ENCODE measurements around the gene CATSPERD. TPM values are rescaled to one million over a fixed set of nuclear protein-coding genes. Genes with fewer than 3 reads are reported as not detected.

CATSPERD gene
- total and polyA plus RNA-seq, 2 donors = 0.05 TPM

- 96% methylated on average over 7 of the region's 7 CpGs for WGBS
- no peak overlapping the region for H3K4me3 ChIP-seq (ENCODE audit: low read length in 2 of 2)
Measured at GRCh38 chr19:5795382-5795919, 75.0 kb downstream of the CATSPERD start.

GRCh38 chr19:5798244-5798643, 77.8 kb downstream of the CATSPERD start:
- no peaks in the 10 kb centered on the region for H3K36me3 ChIP-seq (ENCODE audit: control insufficient read depth in 2 of 2, insufficient read depth in 2 of 2, low read length in 1 of 2)
- peaks cover under 1 to 6% of the 10 kb centered on the region in 2 donors for H3K4me1 ChIP-seq (ENCODE audit: control insufficient read depth in 2 of 2, insufficient read depth in 2 of 2, low read length in 2 of 2)
- H3K4me3 ChIP-seq (ENCODE audit: low read length in 2 of 2) = no peak overlapping the region
- no peak overlapping the region for H3K27ac ChIP-seq (ENCODE audit: low read depth in 1 of 2, low read length in 1 of 2)
- peaks cover 0 to 44% of the 10 kb centered on the region in 2 donors for H3K27me3 ChIP-seq (ENCODE audit: control insufficient read depth in 2 of 2, insufficient read depth in 1 of 2, low read length in 1 of 2)
- no peaks in the 10 kb centered on the region for H3K9me3 ChIP-seq (ENCODE audit: control insufficient read depth in 2 of 2, insufficient read depth in 1 of 2, low read length in 1 of 2)
- WGBS = 97% methylated on average over 8 of the region's 8 CpGs
- no peak for DNase-seq (ENCODE audit: low read depth in 6 of 9, low spot score in 9 of 9)

More at GRCh38 chr19:5795382-5795919, 75.0 kb downstream of the CATSPERD start:
- peaks cover 0 to 6% of the 10 kb centered on the region in 2 donors for H3K4me1 ChIP-seq (ENCODE audit: control insufficient read depth in 2 of 2, insufficient read depth in 2 of 2, low read length in 2 of 2)
- peaks cover 0 to 18% of the 10 kb centered on the region in 2 donors for H3K27me3 ChIP-seq (ENCODE audit: control insufficient read depth in 2 of 2, insufficient read depth in 1 of 2, low read length in 1 of 2)
- no peaks in the 10 kb centered on the region for H3K36me3 ChIP-seq (ENCODE audit: control insufficient read depth in 2 of 2, insufficient read depth in 2 of 2, low read length in 1 of 2)
- DNase-seq (ENCODE audit: low read depth in 6 of 9, low spot score in 9 of 9) = no peak
- H3K27ac ChIP-seq (ENCODE audit: low read depth in 1 of 2, low read length in 1 of 2) = no peak overlapping the region
- peaks cover 0 to 8% of the 10 kb centered on the region in 2 donors for H3K9me3 ChIP-seq (ENCODE audit: control insufficient read depth in 2 of 2, insufficient read depth in 1 of 2, low read length in 1 of 2)

GRCh38 chr19:5799247-5800241, 79.1 kb downstream of the CATSPERD start:
- DNase-seq (ENCODE audit: low read depth in 6 of 9, low spot score in 9 of 9) = no peak

DNA sequence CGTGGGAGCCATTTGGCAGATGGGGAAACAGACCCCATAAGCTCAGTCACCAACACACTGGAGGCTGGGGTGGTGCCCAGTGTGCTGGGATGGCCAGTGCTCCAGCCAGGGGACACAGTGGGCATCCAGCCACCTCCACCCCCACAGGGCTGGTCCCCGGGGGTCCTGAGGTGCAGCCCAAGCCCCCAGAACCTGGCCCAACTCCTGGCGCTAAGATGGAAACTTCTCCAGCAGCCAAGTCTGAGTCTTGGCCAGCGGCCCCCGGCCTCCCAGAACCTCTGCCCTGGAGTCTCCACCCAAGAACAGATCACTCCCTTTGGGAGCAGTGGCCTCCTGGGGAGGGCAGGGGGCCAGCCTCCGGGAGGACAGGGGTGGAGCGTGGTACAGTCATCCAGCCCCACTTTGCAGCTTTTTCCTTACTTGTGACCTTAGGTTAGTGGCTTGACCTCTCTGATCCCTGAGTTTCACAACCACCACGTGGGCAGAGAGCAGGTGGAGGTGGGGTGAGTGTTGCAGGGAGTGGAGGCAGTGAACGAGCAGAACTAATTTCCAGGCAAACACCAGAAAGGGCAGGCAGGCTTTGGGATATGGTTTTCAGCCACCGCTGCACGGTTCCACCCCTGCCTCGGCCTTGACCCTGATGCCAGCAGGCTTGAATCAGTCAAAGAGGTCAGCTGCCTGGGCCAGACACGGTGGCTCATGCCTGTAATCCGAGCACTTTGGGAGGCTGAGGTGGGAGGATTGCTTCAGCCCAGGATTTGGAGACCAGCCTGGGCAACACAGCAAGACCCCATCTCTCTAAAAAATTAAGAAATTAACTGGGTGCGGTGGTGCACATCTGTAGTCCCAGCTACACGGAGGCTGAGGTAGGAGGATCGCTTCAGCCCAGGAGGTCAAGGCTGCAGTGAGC, 80.2 kb downstream of the CATSPERD start:
- Histone ChIP-seq H3K27me3 (ENCODE audit: control insufficient read depth in 2 of 2, insufficient read depth in 1 of 2, low read length in 1 of 2) (peaks cover 21 to 63% of the 10 kb centered on the region in 2 donors), H3K4me1 (ENCODE audit: control insufficient read depth in 2 of 2, insufficient read depth in 2 of 2, low read length in 2 of 2) (peaks cover 13 to 24% of the 10 kb centered on the region in 2 donors)

More at GRCh38 chr19:5799247-5800241, 79.1 kb downstream of the CATSPERD start:
- no peak overlapping the region for H3K27ac ChIP-seq (ENCODE audit: low read depth in 1 of 2, low read length in 1 of 2)
- H3K9me3 ChIP-seq (ENCODE audit: control insufficient read depth in 2 of 2, insufficient read depth in 1 of 2, low read length in 1 of 2) = peaks cover 0 to 2% of the 10 kb centered on the region in 2 donors
- H3K4me3 ChIP-seq (ENCODE audit: low read length in 2 of 2) = no peak overlapping the region
- H3K4me1 ChIP-seq (ENCODE audit: control insufficient read depth in 2 of 2, insufficient read depth in 2 of 2, low read length in 2 of 2) = peaks cover 13 to 19% of the 10 kb centered on the region in 2 donors
- no peaks in the 10 kb centered on the region for H3K36me3 ChIP-seq (ENCODE audit: control insufficient read depth in 2 of 2, insufficient read depth in 2 of 2, low read length in 1 of 2)
- 63% methylated on average over 37 of the region's 37 CpGs for WGBS
- H3K27me3 ChIP-seq (ENCODE audit: control insufficient read depth in 2 of 2, insufficient read depth in 1 of 2, low read length in 1 of 2) = peaks cover 10 to 56% of the 10 kb centered on the region in 2 donors

GRCh38 chr19:5801796-5802619, 81.6 kb downstream of the CATSPERD start:
- no peaks in the 10 kb centered on the region for H3K36me3 ChIP-seq (ENCODE audit: control insufficient read depth in 2 of 2, insufficient read depth in 2 of 2, low read length in 1 of 2)
- H3K9me3 ChIP-seq (ENCODE audit: control insufficient read depth in 2 of 2, insufficient read depth in 1 of 2, low read length in 1 of 2) = peaks cover 0 to 12% of the 10 kb centered on the region in 2 donors
- no peak overlapping the region for H3K27ac ChIP-seq (ENCODE audit: low read depth in 1 of 2, low read length in 1 of 2)
- H3K4me1 ChIP-seq (ENCODE audit: control insufficient read depth in 2 of 2, insufficient read depth in 2 of 2, low read length in 2 of 2) = peaks cover 13 to 27% of the 10 kb centered on the region in 2 donors
- peaks cover 30 to 77% of the 10 kb centered on the region in 2 donors for H3K27me3 ChIP-seq (ENCODE audit: control insufficient read depth in 2 of 2, insufficient read depth in 1 of 2, low read length in 1 of 2)
- no peak overlapping the region for H3K4me3 ChIP-seq (ENCODE audit: low read length in 2 of 2)
- 22% methylated on average over 33 of the region's 33 CpGs for whole genome bisulfite sequencing
- DNase-seq (ENCODE audit: low read depth in 6 of 9, low spot score in 9 of 9) = peak in 2 of 9 donors; percentile 21 to 44

More for the DNA sequence above, 80.2 kb downstream of the CATSPERD start:
- Histone ChIP-seq H3K36me3 (ENCODE audit: control insufficient read depth in 2 of 2, insufficient read depth in 2 of 2, low read length in 1 of 2) (no peaks in the 10 kb centered on the region), H3K4me3 (ENCODE audit: low read length in 2 of 2) (no peak overlapping the region), H3K27ac (ENCODE audit: low read depth in 1 of 2, low read length in 1 of 2) (no peak overlapping the region), H3K9me3 (ENCODE audit: control insufficient read depth in 2 of 2, insufficient read depth in 1 of 2, low read length in 1 of 2) (peaks cover 0 to 5% of the 10 kb centered on the region in 2 donors)
- 93% methylated on average over 17 of the region's 17 CpGs for WGBS
- DNase-seq (ENCODE audit: low read depth in 6 of 9, low spot score in 9 of 9) = no peak

- peak overlapping the region; percentile 14 to 41 for H3K4me3 ChIP-seq (ENCODE audit: low read length in 2 of 2)
- DNase-seq (ENCODE audit: low read depth in 6 of 9, low spot score in 9 of 9) = no peak
Measured at GRCh38 chr19:5803441-5803751, 83.0 kb downstream of the CATSPERD start.

GRCh38 chr19:5803752-5804515, 83.5 kb downstream of the CATSPERD start:
- H3K4me1 ChIP-seq (ENCODE audit: control insufficient read depth in 2 of 2, insufficient read depth in 2 of 2, low read length in 2 of 2) = peaks cover 13 to 27% of the 10 kb centered on the region in 2 donors
- peaks cover 0 to 12% of the 10 kb centered on the region in 2 donors for H3K9me3 ChIP-seq (ENCODE audit: control insufficient read depth in 2 of 2, insufficient read depth in 1 of 2, low read length in 1 of 2)
- peak overlapping the region; percentile 14 to 45 for H3K4me3 ChIP-seq (ENCODE audit: low read length in 2 of 2)
- H3K27me3 ChIP-seq (ENCODE audit: control insufficient read depth in 2 of 2, insufficient read depth in 1 of 2, low read length in 1 of 2) = peaks cover 30 to 87% of the 10 kb centered on the region in 2 donors
- no peak overlapping the region for H3K27ac ChIP-seq (ENCODE audit: low read depth in 1 of 2, low read length in 1 of 2)
- H3K36me3 ChIP-seq (ENCODE audit: control insufficient read depth in 2 of 2, insufficient read depth in 2 of 2, low read length in 1 of 2) = no peaks in the 10 kb centered on the region
- peak in 8 of 9 donors; percentile 82 to 96 (median 90) for DNase-seq (ENCODE audit: low read depth in 6 of 9, low spot score in 9 of 9)
- 1% methylated on average over 54 of the region's 54 CpGs for WGBS

More at GRCh38 chr19:5803441-5803751, 83.0 kb downstream of the CATSPERD start:
- 17% methylated on average over 8 of the region's 8 CpGs for WGBS
- H3K27ac ChIP-seq (ENCODE audit: low read depth in 1 of 2, low read length in 1 of 2) = no peak overlapping the region
- no peaks in the 10 kb centered on the region for H3K36me3 ChIP-seq (ENCODE audit: control insufficient read depth in 2 of 2, insufficient read depth in 2 of 2, low read length in 1 of 2)
- peaks cover 13 to 27% of the 10 kb centered on the region in 2 donors for H3K4me1 ChIP-seq (ENCODE audit: control insufficient read depth in 2 of 2, insufficient read depth in 2 of 2, low read length in 2 of 2)
- peaks cover 0 to 12% of the 10 kb centered on the region in 2 donors for H3K9me3 ChIP-seq (ENCODE audit: control insufficient read depth in 2 of 2, insufficient read depth in 1 of 2, low read length in 1 of 2)
- H3K27me3 ChIP-seq (ENCODE audit: control insufficient read depth in 2 of 2, insufficient read depth in 1 of 2, low read length in 1 of 2) = peaks cover 30 to 86% of the 10 kb centered on the region in 2 donors

All from thymus (tissue), 11 donors.